Stimulated activated CD8-positive, alpha-beta memory T cell treated with anti-CD3 and anti-CD28 coated beads, Interleukin-12 subunit alpha, Interleukin-12 subunit beta, amount 100 ng/mL, for 1 hour (primary cell): ENCODE data around the gene TMEM121.

Experiments used
- DNase-seq: peaks from one replicate; pipeline ENCODE4 v3.0.0-alpha.2; 2020; ENCODE audit warnings: low read depth

The TMEM121 gene

DNA sequence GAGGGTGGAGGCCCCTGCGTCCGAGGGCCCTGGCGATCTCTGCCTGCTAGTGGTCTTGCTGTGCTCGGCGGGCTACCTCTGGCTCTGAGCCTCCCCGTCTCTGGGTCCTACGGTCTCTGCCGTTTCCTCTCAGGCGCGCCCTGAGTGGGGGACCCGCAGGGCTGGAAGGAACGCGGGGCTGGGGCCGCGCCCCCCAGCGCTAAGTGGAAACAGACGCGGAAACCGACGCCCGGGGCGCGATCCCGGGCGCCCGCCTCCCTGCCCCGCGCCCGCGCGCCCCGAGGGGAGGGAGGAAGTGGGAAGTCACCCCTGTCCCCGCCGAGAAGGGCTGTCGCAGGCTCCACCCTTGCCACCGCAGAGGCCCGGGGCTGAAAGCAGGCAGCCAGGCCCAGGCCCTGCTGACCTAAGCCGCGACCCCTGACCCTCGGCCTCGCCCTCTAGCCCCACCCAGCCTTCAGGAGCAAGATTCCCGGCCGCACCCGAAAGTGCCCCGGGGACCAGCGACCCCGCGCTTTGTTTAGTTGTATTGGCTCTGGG lies 38.9 kb upstream of the TMEM121 start:
- DNase-seq = peak; percentile 50

GRCh38 chr14:105487986-105488777 lies 38.2 kb upstream of the TMEM121 start:
- no peak for DNase-seq

DNA sequence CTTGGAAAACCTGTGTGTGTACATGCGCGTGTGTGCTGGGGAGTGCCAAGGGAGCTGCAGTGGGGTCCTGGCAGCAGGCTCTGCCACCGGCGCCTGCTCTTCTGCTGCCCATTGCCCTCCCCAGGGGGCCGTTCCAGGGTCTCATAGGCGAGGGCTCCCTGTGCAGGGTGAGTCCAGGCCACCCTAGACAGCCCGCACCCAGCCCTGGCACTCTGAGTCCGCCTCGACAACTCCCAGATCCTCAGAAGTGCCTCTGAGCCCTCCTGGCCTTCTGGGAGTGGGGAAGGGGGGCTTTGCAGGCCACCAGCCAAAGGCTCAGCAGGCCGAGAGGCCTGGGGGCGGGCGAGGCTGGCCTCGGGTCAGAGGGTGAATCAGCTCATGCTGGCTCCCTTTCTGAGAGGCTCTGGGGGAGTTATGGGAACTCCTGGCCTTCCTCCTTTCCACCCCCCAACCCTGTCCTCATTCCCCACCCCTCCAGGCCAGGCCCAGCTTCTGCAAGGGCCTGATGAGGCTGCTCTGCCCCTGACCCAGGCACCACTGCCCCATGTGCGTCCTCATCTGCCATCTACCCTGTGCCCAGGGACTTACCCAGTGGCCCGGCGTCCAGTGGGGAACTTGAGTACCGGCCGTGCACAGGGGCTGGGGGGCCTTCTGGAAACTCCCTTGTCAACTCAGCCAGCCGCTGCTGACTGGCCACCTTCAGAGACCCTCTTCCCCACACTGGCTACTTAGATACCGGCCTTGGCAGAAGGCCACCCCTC lies 37.4 kb upstream of the TMEM121 start:
- no peak for DNase-seq

DNA sequence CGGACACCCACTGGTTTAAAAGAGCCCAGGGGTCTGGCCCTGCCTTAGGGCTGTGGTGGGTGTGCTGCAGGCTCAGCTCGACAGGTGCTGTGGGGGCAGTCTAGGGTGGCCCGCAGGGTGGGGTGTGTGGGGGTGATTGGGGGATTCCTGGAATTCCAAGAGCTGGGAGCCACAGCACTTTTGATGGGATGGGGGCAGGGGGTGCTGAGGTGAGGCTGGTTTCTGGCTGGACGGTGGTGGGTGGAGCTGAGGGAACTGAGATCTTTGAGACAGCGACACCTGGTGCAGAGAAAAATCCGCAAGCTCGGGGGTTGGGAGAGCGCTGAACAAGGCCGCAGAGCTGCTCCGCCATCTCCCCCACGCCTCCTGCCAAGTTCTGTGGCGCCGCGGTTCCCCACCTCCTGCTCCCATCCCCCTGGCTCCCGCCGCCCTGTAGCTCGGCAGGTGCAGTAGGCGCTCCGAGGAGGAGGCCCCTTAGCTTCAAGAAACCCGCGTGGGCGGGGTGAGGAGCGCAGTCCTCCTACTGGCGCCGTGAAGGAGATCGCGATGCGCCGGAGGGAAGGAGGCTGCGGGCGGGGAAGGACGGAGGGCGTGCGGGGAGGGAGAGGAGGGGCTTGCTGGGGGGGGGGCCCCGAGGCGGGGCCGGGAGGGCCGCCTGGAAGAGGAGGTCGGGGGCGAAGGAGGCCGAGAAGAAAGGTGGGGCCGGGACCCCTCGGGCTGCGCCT lies 36.7 kb upstream of the TMEM121 start:
- DNase-seq = peak; percentile 74

- DNase-seq = no peak
These were observed 36.2 kb upstream of the TMEM121 start for GRCh38 chr14:105490267-105490571.

- peak; percentile 98 for DNase-seq
These were observed 35.6 kb upstream of the TMEM121 start, which contains the start of gene TEDC1 for GRCh38 chr14:105490572-105491365. Gene TEDC1 (plus strand): TSS chr14:105491246. CDS start chr14:105491376, 130 bp downstream.

DNA sequence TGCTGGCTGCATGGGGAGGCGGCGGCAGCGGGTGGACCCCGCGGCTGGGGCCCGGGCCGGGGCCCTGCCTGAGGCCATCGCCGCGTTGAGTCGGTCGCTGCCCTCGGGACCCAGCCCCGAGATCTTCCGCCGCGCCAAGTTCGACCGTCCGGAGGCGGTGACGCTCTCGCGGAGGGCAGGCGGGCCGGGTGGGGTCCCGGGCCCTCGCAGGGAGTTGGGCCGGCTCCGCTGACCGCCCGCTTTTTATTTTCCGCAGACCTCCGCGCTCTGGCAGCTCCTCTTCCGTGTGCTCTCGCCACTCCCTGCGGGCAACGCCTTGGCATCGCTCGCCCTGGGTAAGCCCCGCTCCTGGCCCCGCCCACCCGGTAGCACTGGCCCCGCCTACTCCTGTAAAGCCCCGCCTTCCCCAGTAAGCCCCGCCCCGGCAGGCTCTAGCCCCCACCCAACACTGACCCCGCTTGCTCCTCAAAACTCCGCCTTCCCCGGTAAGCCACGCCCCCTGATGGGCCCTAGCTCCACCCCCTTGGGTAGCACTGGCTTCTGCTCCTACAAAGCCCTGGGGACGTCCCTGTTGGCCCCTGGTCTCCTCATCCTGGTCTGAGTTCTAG lies 34.9 kb upstream of the TMEM121 start:
- DNase-seq = peak; percentile 73

DNA sequence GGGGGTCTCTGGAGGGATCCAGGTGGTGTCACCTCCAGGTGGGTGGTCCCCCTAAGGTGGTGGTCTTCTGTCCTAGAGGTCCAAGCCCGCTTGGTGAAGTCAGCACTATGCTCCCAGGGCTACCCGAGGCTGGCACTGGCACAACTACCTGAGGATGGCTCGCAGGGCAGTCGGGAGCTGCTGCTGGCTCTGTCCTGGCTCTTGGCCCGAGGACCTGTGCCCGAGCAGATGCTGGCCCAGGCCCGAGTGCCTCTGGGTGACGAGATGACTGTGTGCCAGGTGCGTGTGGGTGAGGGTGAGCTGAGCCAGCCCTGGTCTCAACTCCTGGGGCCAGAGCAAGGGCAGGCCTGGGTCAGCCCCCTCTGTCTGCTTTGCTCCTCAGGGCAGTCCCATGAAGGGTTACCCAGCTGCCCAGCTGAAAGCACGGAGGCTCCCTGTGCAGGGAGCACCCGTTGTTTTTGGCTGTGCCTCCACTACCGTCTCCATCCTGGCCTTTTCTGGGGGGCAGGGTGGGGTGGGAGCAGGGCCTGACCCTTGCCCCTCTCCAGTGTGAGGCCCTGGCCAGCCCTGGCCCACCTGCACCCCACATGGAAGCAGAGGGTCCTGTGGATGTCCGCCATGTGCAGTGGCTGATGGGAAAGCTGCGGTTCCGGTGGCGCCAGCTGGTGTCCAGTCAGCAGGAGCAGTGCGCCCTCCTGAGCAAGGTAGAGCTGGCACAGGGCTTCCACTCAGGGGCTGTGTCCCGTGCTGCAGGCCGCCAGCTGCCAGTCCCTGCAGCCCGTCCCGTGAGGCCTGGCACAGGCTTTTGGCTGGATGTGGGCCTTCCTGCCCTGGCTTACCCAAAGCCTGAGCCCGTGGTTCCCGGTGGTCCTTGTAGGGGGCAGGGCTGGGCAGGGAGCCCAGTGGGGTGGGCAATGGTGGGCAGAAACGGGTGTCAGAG lies 34.1 kb upstream of the TMEM121 start:
- DNase-seq = no peak

- DNase-seq = no peak
These were observed 33.2 kb upstream of the TMEM121 start for GRCh38 chr14:105492971-105493871.

- DNase-seq = no peak
These were observed 32.3 kb upstream of the TMEM121 start for GRCh38 chr14:105493921-105494605.

DNA sequence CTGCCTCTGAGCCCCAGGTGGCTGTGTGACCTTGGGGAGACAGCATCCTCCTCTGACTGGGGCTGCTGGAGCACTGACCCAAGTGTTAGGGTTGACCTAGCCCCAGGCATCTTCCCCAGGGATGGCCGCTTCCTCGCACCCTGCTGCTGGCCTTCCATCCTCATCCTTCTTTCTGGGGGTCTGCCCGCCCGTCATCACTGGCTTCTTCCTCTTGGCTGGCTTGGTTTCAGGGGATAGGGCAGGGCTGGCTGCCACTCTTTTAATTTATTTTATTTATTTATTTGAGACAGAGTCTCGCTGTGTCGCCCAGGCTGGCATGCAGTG lies 31.8 kb upstream of the TMEM121 start:
- no peak for DNase-seq

DNA sequence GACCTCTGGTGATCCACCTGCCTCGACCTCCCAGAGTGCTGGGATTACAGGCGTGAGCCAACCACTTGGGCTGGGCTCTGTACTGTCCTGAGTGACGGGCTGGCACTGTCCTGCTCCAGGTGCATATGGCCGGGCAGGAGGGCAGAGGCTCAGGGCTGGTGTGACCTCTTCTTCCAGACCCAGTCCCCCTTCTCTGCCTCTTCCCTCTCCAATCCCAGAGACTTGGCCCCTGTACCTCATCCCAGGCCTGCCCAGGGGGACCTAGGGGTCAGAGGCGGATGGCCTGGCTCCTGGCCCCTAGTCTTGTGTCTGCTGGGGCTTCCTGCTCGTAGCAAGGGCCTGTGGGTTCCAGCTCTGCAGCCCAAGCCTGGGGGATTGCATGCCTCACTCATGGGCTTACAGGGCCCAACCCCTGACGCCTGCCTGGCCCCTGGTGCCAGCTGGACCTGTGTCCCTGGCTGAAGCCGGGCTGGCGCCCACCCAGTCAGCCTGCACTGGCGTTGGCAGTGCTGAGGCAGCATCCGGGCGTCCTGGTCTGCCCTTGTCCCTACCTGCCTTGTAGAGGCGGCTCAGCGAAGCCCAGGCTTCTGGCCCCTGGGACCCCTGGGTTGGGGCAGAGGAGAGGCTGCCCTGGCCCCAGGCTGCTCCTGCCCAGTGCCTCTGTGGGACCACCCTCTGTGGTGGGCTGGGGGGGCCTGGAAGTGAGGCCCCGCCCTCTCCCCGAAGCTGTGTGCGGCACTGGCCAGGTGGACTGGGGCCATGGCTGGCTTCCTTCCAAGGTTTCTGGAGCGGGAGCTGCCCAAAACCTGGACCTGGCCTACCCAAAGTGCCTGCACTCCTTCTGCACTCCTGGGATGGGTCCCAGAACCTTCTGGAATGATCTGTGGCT lies 31.0 kb upstream of the TMEM121 start:
- DNase-seq = no peak

DNA sequence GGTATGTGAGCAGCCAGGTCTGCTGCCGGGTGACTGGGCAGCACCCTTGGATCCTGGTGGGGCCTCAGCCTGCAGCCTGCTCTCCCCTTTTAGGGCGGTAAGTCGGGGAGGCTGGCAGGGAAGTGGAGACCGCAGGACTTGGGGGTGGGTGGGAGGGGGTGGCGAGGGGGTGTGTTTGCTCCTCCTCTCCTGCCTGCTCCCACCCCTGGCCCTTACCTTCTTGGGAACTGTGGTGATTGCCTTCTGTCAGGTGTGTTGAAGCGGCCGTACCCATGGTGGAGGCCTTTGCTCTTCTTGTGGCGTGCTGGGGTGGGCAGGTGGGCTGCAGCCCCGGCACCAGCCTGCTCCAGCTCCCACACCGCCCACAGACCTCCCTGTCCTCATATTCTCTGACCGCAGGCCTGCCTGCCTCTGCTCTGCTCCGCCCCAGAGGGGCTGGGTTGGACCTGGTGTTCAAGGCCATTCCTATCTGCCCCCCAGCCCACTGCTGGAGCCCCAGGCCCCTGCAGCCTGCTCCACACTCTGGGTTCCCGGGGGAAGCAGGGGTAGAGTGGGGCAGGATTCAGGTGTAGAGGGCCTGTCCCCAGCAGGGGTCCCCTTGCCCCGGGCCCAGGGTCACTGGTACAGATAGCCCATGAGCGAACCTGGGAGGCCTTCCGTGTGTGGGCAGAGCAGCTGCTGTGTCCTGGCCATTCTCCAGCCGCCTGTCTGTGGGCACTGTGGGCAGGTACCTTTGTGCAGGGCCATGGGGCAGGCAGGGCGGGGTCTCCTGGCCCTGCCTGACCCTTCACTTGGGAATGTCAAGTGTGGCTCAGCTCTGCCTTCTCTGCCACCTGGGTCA lies 30.2 kb upstream of the TMEM121 start:
- no peak for DNase-seq

DNA sequence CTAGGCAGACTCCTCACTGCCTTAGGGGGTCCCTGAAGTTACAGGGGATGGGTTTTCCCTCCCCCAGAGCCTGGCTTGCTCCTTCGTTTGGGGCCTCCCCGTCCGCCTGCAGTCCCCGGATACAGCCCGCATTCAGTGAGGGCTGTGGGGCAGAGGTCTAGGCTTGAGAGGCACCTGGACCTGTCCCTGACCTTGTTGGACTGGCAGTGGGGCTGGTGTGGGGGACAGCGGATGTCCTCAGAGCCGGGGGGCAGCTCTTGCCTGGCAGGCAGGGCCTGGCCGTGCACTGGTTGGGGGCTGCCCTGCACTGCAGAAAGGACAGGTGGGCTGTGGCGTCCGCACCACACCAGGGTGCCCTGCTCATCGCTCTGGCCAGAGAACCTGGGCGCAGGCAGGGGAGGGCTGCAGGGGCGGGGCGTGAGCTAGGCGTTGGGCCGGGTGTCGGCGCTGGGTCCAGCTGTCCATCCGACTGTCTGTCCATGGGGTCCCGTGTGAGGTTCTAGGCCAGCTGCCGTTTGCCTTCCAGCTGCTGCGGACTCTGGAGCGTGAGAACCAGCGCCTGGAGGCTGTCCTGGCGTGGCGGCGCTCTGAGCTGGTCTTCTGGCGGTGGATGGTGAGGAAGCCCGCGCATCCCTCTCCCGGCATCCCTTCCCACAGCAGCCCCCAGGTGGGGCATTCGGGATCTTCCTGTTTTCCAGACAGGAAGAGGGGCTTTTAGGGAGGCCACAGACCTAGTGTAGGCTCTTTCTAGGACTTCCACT lies 29.4 kb upstream of the TMEM121 start:
- DNase-seq = no peak

- DNase-seq = no peak
These were observed 28.5 kb upstream of the TMEM121 start for GRCh38 chr14:105497671-105498429.
